Activated CD4-positive, alpha-beta T cell treated with anti-CD3 and anti-CD28 coated beads, Interleukin-2, amount 50 U/mL, for 16 hours (primary cell): Measurements from ENCODE around the gene DTHD1.

ENCODE experiments used
- DNase-seq: peaks from one replicate; pipeline ENCODE4 v3.0.0-alpha.2; 2020

Gene DTHD1

DNA sequence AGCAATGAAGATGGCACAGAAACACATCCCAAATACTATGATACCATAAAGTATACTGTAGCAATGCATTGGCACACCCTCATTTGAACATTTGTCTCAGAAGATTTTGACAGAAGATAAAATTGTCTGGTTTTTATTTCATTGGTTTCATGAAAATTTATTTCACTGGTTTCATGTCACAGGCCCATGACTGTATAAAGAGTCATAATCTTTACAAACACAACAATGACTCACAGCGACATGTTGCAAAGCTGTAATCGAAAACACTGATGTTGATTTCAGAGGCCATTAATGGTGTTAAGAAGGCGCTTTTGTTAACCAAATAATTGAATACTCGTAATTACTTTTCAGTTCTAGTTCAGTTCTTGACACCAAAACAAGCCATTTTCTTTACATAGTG is 8.1 kb upstream of the DTHD1 start:
- no peak for DNase-seq

DNA sequence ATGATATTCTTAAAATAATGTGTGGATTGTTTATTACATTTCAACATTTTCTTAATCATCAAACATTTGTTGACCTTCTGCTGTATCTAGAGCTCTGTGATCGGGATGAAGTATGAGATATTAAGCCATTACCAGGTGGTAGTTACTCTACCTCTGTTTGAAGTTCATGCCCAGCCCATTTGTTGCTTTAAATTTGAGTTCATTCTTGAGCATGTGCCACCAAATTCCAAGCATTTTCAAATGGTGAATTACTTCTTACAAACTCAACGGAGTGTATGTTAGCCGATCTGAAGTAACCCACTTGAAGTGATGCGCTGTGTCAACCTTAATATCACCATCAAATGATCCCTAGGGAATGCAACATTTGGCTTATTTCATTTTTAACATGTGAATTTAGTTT is 7.3 kb upstream of the DTHD1 start:
- DNase-seq, result no peak

- no peak for DNase-seq
These were observed 3.9 kb upstream of the DTHD1 start for GRCh38 chr4:36277533-36277932.

DNA sequence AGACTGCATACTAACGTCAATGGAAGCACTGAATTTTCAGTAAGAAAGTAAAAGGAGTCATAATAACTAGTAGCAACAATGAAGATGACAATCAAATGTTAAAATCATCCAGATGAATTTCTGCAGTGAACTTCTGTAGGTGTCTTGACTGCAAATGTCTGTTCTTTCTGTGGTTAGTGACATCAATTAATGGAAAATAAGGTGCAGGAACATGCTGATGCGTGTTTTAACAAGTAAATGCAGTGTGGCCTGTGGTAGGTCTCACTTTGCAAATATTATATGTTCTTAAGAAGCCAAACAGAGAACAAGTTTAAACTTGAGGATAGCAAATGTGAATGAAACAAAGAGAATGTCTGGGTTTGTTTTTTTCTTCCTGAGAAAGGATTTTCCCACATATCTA is 2.6 kb upstream of the DTHD1 start:
- no peak for DNase-seq

DNA sequence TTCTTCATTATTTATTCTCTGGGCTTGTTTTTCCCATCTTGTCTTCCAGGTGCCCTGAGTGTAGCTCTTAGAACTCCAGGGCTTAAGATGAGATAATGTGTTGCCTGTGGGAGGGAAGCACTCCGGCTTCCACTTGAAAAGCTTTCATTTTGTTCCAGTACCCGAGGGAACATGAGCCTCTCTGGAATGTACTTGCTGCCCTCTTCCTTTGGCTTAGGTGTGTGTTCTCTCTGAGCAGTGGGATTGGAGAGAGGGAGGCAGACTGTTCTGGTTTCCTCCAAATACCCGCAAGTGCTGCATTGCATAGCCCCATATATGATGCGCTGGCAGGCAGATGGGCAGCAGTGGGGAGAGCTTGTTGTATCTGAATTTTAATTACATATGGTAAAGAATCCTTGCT is 861 bp upstream of the DTHD1 start:
- DNase-seq, result no peak

- no peak for DNase-seq
These were observed 1.2 kb downstream of the DTHD1 start for GRCh38 chr4:36282503-36283030.

DNA sequence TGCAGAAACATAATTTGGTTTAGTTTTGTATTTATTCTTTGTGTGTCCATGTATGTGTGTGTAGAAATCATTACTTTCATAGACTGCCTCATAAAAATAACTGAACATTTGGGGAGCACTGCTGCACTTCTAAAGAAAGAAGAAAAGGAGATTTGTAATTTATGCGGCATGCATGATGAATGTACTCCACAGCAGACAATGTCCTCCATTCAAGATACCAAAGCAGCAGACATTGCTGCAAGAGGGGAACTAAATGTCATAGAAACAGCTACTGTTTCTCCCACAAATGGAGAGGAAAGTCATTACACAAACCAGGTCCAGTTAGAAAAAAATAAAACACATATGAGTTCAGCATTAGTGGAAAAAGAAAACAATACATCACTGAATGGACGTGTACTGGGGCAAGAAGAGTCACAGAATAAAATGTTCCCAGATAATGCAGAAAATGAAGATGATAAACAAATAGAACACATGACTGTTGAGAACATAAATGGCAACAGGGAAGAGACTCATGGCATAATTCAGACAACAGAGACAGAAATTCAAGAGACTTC is 2.6 kb downstream of the DTHD1 start:
- DNase-seq, result no peak

- peak; percentile 97 for DNase-seq
These were observed 4.5 kb downstream of the DTHD1 start for GRCh38 chr4:36285784-36286480.

DNA sequence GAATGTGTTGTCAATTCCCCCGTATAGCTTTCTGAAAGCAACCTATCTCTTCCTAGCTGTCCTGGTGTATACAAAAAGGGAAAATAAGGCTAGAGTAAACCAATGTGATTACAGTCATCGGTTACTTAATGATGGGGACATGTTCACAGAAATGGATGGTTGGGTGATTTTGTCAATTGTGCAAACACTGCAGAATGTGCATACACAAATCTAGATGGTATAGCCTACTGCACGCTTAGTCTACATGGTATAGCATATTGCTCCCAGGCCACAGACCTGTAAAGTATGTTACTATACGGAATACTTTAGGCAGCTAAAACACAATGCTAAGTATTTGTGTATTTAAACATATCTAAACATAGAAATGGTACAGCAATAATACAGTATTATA is 5.1 kb downstream of the DTHD1 start:
- no peak for DNase-seq

GRCh38 chr4:36288731-36289426 is 7.5 kb downstream of the DTHD1 start:
- DNase-seq, result no peak

GRCh38 chr4:36290641-36291040 is 9.2 kb downstream of the DTHD1 start:
- no peak for DNase-seq

DNA sequence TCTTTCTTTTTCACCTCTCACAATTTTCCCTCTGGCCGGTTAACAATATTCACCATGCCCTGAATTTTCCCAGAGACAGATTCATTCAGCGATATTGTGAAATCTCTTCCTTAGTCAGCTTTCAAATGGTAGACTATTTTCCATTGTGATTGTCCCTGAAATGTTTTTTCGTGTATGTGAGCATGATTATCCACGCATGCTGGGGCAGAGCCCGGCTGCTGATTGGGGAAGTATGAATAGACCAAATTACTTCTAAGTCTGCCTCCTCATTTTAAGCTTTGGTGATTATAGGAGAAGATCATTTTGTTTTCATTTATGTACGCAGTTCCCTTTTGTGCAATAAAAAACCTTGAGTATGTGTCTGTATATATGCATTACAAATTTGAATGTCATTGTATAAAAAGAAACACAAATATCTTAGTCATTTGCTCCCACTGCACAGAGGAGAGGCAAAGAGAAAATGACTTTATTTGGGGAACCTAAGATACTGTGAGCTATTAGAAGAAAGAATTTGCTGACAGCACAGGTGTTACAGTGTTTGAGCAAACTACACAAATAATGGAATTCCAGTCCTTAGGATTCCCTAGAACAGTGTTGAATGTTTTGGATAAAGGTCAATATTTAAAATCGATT is 11.3 kb downstream of the DTHD1 start:
- DNase-seq, result no peak

- no peak for DNase-seq
These were observed 19.7 kb downstream of the DTHD1 start for GRCh38 chr4:36301127-36301526.

- no peak for DNase-seq
These were observed 22.2 kb downstream of the DTHD1 start for GRCh38 chr4:36303426-36304137.

GRCh38 chr4:36304138-36304681 is 22.8 kb downstream of the DTHD1 start:
- no peak for DNase-seq

GRCh38 chr4:36308150-36308549 is 26.7 kb downstream of the DTHD1 start:
- no peak for DNase-seq

DNA sequence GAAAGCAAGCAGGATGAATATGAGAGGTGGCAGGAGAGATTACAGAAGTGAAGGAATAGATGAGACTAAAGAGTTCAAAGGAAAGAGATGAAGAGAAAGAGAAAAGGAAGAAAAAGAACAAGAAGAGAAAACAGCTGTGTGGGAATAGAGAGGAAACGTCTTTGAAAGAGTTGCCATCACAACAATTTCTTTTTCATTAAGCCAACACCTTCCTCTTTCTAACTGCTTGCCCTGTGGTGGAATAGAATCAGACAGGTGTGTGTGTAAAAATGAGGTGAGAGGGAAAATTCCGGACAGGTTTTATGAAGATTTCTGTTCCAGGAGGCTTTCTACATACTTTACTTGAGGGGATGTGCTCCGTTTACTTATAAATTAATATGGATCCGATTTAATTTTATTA is 28.8 kb downstream of the DTHD1 start:
- no peak for DNase-seq

GRCh38 chr4:36310793-36311192 is 29.4 kb downstream of the DTHD1 start:
- DNase-seq, result peak; percentile 35

DNA sequence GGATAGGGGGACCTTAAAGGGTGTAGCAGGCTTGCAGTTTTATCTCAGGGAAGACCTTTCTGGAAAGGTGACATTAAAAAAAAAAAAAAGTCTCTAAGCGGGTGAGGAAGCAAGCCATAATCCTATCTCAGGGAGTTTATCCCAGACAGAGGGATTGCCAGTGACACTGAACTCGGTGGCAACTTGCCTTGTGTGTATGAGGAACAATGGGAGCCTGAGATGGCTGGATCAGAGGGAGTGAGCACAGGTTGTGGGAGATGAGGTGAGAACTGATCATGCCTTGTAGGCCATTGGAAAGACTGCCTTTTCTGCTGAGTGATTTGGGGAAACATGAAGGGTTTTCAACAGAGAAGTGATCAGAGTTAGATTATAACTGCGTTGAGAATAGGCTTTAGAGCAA is 31.1 kb downstream of the DTHD1 start:
- DNase-seq, result no peak

- no peak for DNase-seq
These were observed 31.9 kb downstream of the DTHD1 start for GRCh38 chr4:36313301-36313700.

GRCh38 chr4:36313703-36314102 is 32.3 kb downstream of the DTHD1 start:
- DNase-seq, result no peak

GRCh38 chr4:36316607-36317006 is 35.2 kb downstream of the DTHD1 start:
- DNase-seq, result peak; percentile 46

DNA sequence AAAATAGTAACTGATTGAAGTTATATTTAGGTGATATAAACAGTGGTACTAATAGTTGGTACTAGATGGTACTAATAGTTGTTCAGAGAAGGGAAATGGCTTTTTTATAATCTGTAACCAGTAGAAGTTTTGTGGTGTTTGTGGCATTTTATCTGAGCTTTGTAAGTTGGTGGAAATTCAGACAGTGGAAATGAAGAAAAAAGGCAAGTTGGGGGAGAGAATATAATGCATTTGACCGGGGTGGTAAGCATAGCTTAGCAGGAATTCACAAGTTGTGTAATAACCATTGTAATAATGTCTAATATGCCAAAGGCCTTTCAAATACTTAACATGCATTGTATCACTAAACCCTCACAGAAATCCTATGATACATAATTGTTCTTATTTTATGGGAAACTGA is 36.3 kb downstream of the DTHD1 start:
- DNase-seq, result no peak
